Effector memory CD8-positive, alpha-beta T cell (primary cell): ENCODE measurements around the gene MED25.

Experiments used
- ATAC-seq: fragments of 150-1000 bp; cut with Tn5 transposase; replicated peaks from 2 replicates; pipeline ENCODE4 v1.10.0; 2021; ENCODE audit warnings: mild to moderate bottlenecking, moderate library complexity
- DNase-seq, 3 experiments: peaks; one replicate each; pipeline ENCODE4 v3.0.0; 2021
- H3K27ac Mint-ChIP-seq, 2 donors: one replicate each; pipeline ENCODE4 v1.8.0; 2022; ENCODE audit warnings: mild to moderate bottlenecking in 2 of 2, mixed read lengths in 2 of 2, moderate library complexity in 2 of 2
- H3K27me3 Mint-ChIP-seq, 2 donors: one replicate each; pipeline ENCODE4 v1.8.0; 2022; ENCODE audit warnings: mixed read lengths in 2 of 2
- H3K36me3 Mint-ChIP-seq: one replicate; pipeline ENCODE4 v1.8.0; 2022; ENCODE audit warnings: mild to moderate bottlenecking, moderate library complexity, mixed read lengths; ENCODE audit not compliant: insufficient read depth
- H3K4me1 Mint-ChIP-seq, 2 donors: one replicate each; pipeline ENCODE4 v1.8.0; 2022; ENCODE audit warnings: low read depth in 2 of 2, mixed read lengths in 2 of 2
- H3K4me3 Mint-ChIP-seq, 2 donors: one replicate each; pipeline ENCODE4 v1.8.0; 2022; ENCODE audit warnings: mild to moderate bottlenecking in 2 of 2, mixed read lengths in 2 of 2, moderate library complexity in 2 of 2
- H3K9me3 Mint-ChIP-seq, 2 donors: one replicate each; pipeline ENCODE4 v1.8.0; 2022; ENCODE audit warnings: mixed read lengths in 2 of 2

Gene MED25

DNA sequence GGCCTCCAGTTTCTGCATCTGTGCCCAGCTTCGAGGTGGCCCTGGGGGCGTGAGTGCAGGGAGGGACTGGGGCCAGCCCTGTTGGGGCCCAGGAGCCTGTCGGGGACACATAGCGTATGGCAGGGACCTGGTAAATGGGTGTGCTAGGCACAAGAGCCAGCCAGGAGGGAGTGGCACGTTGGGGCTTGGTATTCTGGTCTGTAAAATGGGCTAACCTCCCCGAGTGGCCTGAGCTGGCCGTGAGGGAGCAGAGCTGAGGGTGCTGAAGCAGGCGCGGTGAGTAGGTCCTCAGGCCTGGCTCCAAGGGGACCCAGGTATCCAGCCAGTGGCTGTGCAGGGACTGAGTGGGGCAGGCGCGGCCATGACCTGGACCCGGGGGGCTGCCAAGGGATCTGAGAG is 37.2 kb downstream of the MED25 start:
- no peaks in the 10 kb centered on the region for H3K27me3 Mint-ChIP-seq
- peaks cover 35% of the 10 kb centered on the region for H3K36me3 Mint-ChIP-seq
- no peaks in the 10 kb centered on the region for H3K9me3 Mint-ChIP-seq
- peak overlapping the region in 1 of 2 donors; percentile 73 for H3K27ac Mint-ChIP-seq
- DNase-seq (no peak), ATAC-seq (no peak)
- peaks cover 16 to 19% of the 10 kb centered on the region in 2 donors for H3K4me1 Mint-ChIP-seq
- no peak overlapping the region for H3K4me3 Mint-ChIP-seq

DNA sequence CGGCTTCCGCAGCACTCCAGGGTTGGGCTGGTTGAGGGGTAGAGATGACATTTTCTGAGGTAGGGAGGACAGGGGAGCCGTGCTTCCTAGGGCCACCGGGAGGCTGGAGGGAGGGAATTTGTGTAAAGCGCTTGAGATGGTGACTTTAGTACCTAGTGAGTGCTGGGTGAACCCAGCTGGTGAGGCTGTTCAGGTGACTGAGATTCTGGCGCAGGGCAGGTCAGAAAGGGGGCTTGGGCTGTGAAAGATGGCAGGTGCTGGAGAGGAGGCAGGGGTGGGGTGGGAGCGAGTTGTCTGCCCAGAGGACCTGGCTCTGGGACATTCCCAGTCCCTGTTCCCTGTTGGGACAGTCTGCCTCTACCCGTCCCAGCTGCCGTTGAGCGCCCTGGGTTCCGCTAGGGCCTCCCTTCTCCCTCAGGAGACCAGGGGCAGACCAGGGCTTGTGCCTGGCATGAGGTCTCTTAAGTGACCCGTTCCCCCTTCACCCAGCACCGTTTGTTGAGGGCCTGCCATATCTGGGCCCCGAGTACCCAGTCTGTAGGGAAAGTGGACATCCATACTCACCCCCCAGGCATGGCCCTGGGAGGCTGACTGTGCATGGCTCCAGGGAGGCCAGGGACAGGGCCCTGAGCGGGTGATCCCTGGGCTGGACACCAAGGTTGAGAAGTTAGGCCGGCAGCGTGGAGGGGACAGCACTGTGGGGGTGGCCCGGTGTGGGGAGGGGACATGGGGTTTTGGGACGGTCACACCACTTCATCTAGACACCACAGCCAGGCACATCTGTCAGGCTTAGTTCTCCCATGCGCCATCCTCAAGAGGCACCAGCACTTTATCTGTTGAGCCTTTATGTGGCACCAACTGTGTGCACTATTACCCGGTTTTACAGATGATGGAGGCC is 37.8 kb downstream of the MED25 start:
- Mint-ChIP-seq H3K4me1 (peaks cover 16 to 17% of the 10 kb centered on the region in 2 donors), H3K9me3 (no peaks in the 10 kb centered on the region), H3K36me3 (peaks cover 35% of the 10 kb centered on the region), H3K27me3 (no peaks in the 10 kb centered on the region), H3K27ac (peak overlapping the region in 1 of 2 donors; percentile 73), H3K4me3 (no peak overlapping the region)
- ATAC-seq (no peak), DNase-seq (no peak)

DNA sequence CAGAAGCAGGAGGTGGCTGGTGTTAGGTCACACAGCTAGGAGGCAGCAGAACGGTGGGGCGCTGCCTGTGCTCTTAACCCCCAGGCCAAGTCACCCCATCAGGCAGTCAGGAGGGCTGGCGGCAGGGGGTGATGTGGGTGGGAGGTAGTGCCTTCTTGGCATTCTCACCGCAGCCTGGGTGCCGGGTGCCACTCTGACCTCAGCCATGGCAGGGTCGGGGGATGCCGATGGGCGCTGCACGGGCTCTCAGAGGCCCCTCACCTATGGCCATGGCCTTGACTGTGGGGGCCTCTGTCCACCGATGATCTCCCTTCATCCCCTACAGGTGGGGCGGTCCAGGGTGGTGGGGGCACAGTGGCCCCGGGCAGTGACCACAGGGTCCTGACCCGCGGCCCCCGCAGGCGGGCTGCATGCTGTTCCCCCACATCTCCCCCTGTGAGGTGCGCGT is 38.5 kb downstream of the MED25 start:
- DNase-seq: no peak
- Mint-ChIP-seq H3K36me3 (peaks cover 41% of the 10 kb centered on the region), H3K4me3 (no peak overlapping the region), H3K27me3 (no peaks in the 10 kb centered on the region), H3K27ac (peak overlapping the region in 1 of 2 donors; percentile 77), H3K9me3 (no peaks in the 10 kb centered on the region), H3K4me1 (peaks cover 16 to 17% of the 10 kb centered on the region in 2 donors)
- ATAC-seq: no peak

DNA sequence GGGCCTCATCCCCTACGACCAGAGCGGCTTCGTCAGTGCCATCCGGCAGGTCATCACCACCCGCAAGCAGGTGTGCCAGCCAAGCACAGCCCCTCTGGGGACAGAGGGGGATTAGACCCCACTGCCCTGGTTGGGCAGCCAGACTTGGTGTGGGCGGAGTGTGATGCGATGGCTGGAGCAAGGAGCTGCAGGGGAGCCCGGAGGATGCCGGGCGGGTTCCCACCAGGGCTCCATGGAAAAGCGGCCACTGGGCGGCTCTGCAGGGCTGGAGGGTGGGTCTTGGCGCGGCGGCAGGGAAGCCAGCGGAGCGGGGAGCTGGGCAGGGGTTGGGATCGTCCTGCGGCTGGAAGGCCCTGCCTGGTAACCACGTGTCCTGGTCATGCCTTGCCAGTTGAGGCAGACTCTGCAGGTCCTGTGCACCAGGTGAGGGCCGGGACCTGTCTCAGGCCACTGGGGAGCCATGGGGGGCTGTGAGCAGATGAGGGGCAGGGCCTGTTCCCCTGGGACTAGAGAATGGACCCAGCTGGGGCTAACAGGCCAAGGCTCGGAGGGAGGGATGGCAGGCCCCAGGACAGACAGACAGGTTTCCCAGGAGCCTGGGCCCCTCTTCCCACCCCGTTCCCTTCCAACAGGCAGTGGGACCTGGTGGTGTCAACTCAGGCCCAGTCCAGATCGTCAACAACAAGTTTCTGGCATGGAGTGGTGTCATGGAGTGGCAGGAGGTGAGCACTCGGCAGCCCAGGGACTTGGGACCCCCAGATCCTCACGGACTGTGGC is 39.2 kb downstream of the MED25 start:
- no peak overlapping the region for H3K4me3 Mint-ChIP-seq
- no peaks in the 10 kb centered on the region for H3K9me3 Mint-ChIP-seq
- ATAC-seq (no peak), DNase-seq (no peak)
- peak overlapping the region in 1 of 2 donors; percentile 77 for H3K27ac Mint-ChIP-seq
- no peaks in the 10 kb centered on the region for H3K27me3 Mint-ChIP-seq
- H3K36me3 Mint-ChIP-seq: peaks cover 43% of the 10 kb centered on the region
- H3K4me1 Mint-ChIP-seq: peaks cover 11 to 14% of the 10 kb centered on the region in 2 donors

DNA sequence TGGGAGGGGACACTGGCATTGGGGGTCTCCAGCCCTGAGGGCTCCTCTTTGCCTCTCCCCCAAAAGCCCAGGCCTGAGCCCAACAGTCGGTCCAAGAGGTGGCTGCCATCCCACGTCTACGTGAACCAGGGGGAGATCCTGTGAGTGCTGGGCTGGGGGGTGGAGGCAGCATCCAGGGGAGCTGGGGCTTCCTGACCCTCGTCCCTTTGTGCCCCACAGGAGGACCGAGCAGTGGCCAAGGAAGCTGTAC is 39.7 kb downstream of the MED25 start:
- no peak overlapping the region for H3K4me3 Mint-ChIP-seq
- peak overlapping the region in 1 of 2 donors; percentile 77 for H3K27ac Mint-ChIP-seq
- H3K36me3 Mint-ChIP-seq: peaks cover 43% of the 10 kb centered on the region
- no peaks in the 10 kb centered on the region for H3K27me3 Mint-ChIP-seq
- H3K9me3 Mint-ChIP-seq: no peaks in the 10 kb centered on the region
- ATAC-seq (no peak), DNase-seq (no peak)
- H3K4me1 Mint-ChIP-seq: peaks cover 6 to 9% of the 10 kb centered on the region in 2 donors

DNA sequence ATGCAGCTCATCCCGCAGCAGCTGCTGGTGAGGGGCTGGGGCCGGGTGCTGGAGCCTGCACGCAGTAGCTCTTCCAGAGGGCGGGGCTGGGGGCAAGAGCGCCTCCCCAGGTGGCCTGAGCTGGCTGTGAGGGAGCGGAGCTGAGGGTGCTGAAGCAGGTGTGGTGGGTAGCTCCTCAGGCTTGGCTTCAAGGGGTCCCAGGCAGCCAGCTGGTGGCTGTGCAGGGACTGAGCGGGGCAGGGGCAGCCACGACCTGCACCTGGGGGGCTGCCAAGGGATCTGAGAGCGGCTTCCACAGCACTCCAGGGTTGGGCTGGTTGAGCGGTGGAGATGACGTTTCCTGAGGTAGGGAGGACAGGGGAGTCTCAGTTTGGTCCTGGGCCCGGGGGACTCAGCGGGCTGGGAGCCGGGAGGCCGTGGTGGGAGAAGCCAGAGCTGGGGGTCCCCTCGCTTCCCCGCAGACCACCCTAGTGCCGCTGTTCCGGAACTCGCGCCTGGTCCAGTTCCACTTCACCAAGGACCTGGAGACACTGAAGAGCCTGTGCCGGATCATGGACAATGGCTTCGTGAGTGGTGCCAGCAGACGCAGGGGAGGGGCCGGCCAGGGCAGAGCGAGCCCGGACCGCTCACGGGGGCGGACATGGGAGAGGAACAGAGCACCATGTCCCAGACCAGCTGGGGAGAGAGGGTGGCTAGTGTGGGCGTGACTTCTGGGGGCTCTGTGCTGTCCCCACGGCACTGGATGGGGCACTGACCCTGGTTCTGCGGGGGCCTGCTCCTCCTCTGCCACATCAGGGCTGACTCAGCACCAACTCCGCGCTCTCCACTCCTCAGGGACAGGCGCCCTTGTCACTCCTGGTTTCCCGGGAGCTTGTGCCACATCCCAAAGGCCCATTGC is 40.2 kb downstream of the MED25 start:
- Mint-ChIP-seq H3K9me3 (no peaks in the 10 kb centered on the region), H3K4me3 (no peak overlapping the region), H3K27ac (peak overlapping the region in 1 of 2 donors; percentile 77), H3K27me3 (no peaks in the 10 kb centered on the region), H3K36me3 (peaks cover 48% of the 10 kb centered on the region), H3K4me1 (peaks cover 9 to 11% of the 10 kb centered on the region in 2 donors)
- ATAC-seq (no peak), DNase-seq (no peak)

DNA sequence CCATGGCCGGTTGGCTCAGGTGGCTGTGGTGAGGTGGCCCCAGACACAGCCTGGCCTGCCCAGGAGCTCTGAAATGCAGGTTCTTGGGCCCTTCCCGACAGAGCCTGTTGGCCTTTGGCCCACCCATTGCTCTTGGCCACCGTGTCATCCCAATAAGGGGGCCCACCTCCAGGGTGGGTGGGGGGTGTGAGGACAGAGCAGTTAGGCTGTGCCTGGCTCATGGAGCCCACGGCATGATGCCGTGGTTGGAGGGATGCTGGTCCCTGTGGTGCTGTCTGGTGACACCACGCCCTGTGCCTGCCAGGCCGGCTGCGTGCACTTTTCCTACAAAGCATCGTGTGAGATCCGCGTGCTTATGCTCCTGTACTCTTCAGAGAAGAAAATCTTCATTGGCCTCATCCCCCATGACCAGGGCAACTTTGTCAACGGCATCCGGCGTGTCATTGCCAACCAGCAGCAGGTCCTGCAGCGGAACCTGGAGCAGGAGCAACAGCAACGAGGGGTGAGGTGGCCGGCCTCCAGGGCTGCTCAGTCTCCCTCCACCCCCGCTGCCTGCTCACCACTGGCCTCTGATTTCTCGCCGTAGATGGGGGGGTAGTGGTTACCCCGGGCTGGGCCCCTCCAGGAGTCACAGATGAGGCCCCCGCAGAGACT is 41.7 kb downstream of the MED25 start:
- Mint-ChIP-seq H3K4me1 (peaks cover 4 to 7% of the 10 kb centered on the region in 2 donors), H3K36me3 (peaks cover 60% of the 10 kb centered on the region), H3K27me3 (no peaks in the 10 kb centered on the region), H3K27ac (peak overlapping the region; percentile 49 to 77), H3K4me3 (no peak overlapping the region), H3K9me3 (no peaks in the 10 kb centered on the region)
- ATAC-seq: no peak
- no peak for DNase-seq

DNA sequence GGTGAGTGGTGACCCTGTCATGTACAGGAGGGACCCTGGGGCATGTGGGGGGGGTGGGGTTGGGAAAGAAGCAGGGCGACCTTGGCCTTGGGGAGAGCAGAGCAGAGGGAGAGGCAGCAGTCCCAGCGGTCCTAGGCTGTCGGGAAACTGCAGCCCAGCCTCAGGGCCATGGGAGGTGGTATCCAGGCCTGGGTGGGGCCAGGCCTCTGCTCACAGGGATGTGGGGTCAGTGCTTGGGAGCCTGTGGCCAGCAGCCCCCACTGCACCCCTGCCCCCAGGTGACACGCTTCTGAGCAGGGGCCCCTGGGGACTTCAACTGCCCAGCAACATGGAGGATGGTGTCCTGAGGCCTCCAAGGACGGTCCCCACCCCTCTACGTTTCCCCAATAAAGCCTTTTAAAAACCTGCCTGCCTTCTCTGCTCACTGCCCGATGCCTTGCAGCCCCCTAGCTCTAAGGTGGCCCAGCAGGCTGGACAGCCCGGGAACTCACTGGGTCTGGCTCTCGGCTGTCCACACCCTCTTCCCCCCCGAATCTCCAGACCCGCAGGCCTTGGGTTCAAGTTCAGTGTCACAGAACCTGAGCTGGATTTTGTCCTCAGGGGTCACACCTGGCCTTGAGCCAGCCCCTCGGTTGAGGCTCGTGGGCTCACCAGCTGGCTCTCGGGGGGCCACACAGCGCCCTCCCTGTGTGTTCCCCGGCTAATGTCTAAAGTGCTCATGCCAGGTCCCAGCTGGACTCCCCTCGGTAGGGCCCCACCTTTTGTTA is 42.4 kb downstream of the MED25 start:
- Mint-ChIP-seq H3K36me3 (peaks cover 62% of the 10 kb centered on the region), H3K27me3 (no peaks in the 10 kb centered on the region), H3K4me1 (peaks cover 5 to 10% of the 10 kb centered on the region in 2 donors), H3K9me3 (no peaks in the 10 kb centered on the region), H3K27ac (peak overlapping the region; percentile 49 to 77), H3K4me3 (no peak overlapping the region)
- DNase-seq: no peak
- no peak for ATAC-seq

DNA sequence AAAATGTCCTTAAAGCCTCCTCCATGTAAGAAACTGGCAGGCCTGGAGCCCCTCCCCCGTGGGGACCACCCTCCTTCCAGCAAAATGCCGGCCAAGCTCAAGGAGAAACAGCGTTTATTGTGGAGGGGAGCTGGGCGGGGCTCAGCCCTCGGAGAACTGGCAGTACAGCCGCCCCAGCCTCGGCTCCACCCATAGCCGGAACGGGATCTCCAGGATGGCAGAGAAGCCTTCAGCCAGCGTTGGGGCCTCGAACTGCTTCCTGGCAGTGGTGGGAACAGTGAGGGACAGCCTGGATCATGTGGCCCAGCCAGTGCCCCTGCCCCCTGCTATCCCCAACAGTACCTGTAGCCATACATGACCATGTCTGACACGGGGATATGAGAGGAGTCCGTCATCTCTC is 43.0 kb downstream of the MED25 start:
- DNase-seq (no peak), ATAC-seq (no peak)
- peak overlapping the region in 1 of 2 donors; percentile 41 for H3K27ac Mint-ChIP-seq
- no peak overlapping the region for H3K4me3 Mint-ChIP-seq
- peaks cover 63% of the 10 kb centered on the region for H3K36me3 Mint-ChIP-seq
- no peaks in the 10 kb centered on the region for H3K9me3 Mint-ChIP-seq
- H3K4me1 Mint-ChIP-seq: peaks cover 11 to 14% of the 10 kb centered on the region in 2 donors
- H3K27me3 Mint-ChIP-seq: no peaks in the 10 kb centered on the region

DNA sequence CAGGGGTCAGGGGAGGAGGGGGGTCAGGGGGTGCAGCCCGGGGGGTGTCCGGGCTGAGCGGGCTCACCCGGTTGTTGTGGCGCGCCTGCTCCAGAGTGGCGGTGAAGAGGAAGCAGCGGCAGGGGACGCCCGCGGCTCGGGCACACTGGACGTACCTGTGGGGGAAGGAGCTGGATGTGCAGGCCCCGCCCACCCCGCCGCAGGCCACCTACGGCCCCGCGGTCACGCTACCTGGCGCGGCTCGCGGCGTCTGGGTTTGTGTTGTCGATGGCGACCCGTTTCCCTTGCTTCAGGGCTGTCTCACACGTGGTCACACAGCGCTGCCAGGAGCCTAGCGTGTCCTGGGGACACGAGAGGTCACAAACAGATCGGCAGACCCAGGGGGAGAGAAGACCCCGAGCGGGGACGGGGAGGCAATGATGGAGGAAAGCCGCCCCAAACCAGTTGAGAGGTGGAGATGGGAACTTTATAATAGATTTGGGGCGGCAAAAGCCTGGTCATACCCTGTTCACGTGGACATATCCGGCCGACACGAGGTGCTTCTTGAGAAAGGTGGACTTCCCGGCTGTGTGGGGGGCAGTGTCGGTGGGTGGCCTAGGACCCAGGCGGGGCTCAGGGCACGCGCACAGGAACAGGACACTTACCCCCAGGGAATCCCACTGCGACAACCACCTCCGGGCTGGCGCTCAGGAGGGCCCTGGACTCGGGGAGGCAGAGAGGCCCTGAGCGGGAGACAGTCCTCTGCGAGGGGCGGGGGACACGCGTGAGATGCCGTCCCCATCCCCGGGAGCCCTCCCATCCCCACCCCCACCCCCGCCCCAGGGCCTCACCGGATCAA is 43.7 kb downstream of the MED25 start:
- Mint-ChIP-seq H3K4me3 (no peak overlapping the region), H3K4me1 (peaks cover 18 to 21% of the 10 kb centered on the region in 2 donors), H3K27ac (no peak overlapping the region), H3K9me3 (no peaks in the 10 kb centered on the region), H3K36me3 (peaks cover 69% of the 10 kb centered on the region), H3K27me3 (no peaks in the 10 kb centered on the region)
- ATAC-seq (peak; percentile 16), DNase-seq (no peak)

DNA sequence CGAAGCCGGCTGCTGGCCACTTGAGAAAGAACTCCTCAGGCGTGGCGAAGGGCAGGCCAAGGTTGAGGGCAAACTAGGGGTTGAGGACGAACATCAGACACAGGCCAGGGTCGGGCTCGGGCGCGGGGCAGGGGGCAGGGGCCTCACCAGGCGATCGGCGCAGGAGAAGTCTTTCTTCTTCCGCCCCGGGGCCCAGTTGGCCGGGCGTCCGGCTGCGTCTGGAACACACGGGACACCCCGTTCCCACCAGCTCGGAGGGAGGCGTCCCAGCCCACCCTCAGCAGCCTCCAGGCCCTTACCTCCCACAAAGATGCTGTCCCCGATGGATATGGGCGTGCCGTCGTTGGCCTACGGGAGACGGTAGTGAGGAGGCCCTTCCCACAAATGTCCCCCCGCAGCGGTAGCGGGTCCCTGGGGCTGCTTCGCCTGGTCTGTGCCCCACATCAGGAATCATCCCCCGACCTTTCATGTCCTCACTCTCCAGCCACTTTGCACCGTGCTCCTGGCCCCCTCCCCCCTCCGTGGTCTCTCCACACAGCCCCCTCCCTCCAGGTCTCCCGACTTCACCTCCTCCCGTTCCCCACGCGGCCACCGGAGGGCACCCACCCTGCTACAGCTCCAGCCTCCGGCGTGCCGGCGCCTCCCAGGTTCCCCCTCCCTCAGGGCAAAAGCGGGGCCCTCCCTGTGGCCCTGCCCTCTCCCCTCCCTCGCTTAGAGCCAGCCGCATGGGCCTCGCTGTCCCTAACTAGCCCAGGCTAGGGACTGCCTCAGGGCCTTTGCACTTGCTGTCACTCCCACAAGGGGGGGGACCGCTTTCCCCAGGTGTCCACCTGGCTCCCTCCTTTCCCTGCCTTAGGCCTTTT is 44.5 kb downstream of the MED25 start:
- Mint-ChIP-seq H3K4me1 (peaks cover 25 to 27% of the 10 kb centered on the region in 2 donors), H3K9me3 (no peaks in the 10 kb centered on the region), H3K4me3 (no peak overlapping the region), H3K27me3 (no peaks in the 10 kb centered on the region), H3K36me3 (peaks cover 72% of the 10 kb centered on the region), H3K27ac (peak overlapping the region; percentile 47 to 80)
- no peak for ATAC-seq
- DNase-seq: no peak
